CD4-positive, CD25-positive, alpha-beta regulatory T cell (primary cell): Measurements from ENCODE around the gene C2CD4C. TPM values are rescaled to one million over a fixed set of nuclear protein-coding genes. Genes with fewer than 3 reads are reported as not detected.

Experiments used
- ATAC-seq, 2 donors: fragments of 150-1000 bp; cut with Tn5 transposase; one replicate each; pipeline ENCODE4 v1.10.0; 2021; ENCODE audit warnings: low read depth in 2 of 2, moderate number of reproducible peaks in 2 of 2, moderate library complexity in 1 of 2
- DNase-seq, 3 donors: peaks; one replicate each; pipeline versions ENCODE4 v3.0.0 to v3.0.0-alpha.2; 2012 to 2022; ENCODE audit warnings: mixed read lengths in 1 of 3
- H3K27ac ChIP-seq: one replicate; pipeline ENCODE4 v1.7.0; 2013; ENCODE audit warnings: mild to moderate bottlenecking, low read length; ENCODE audit not compliant: insufficient read depth, poor library complexity, severe bottlenecking
- H3K27me3 ChIP-seq: one replicate; pipeline ENCODE4 v1.7.0; 2013; ENCODE audit warnings: low read length; ENCODE audit not compliant: control insufficient read depth, insufficient read depth
- H3K36me3 ChIP-seq: one replicate; pipeline ENCODE4 v1.7.0; 2013; ENCODE audit warnings: mild to moderate bottlenecking, low read length, moderate library complexity; ENCODE audit not compliant: control insufficient read depth, insufficient read depth
- H3K4me1 ChIP-seq: 2 replicates; pipeline ENCODE4 v1.7.0; 2013; ENCODE audit warnings: mild to moderate bottlenecking, low read length; ENCODE audit not compliant: insufficient read depth, control insufficient read depth, poor library complexity, severe bottlenecking
- H3K4me3 ChIP-seq: one replicate; pipeline ENCODE4 v1.7.0; 2013; ENCODE audit warnings: low read depth, mild to moderate bottlenecking, low read length, moderate library complexity
- H3K9me3 ChIP-seq, 2 experiments: 1 replicate in 1 of 2; 2 replicates in 1 of 2; pipeline ENCODE4 v1.7.0; 2013; ENCODE audit warnings: low read length in 2 of 2, mild to moderate bottlenecking in 1 of 2, moderate library complexity in 1 of 2; ENCODE audit not compliant: control insufficient read depth in 2 of 2
- H3K27ac Mint-ChIP-seq, 3 donors: one replicate each; pipeline ENCODE4 v1.8.0; 2020 to 2022; ENCODE audit warnings: mild to moderate bottlenecking in 3 of 3, mixed read lengths in 3 of 3, moderate library complexity in 2 of 3
- H3K27me3 Mint-ChIP-seq: one replicate; pipeline ENCODE4 v1.8.0; 2022; ENCODE audit warnings: mild to moderate bottlenecking, mixed read lengths
- H3K36me3 Mint-ChIP-seq: one replicate; pipeline ENCODE4 v1.8.0; 2020; ENCODE audit warnings: mixed read lengths
- H3K4me1 Mint-ChIP-seq, 4 donors: one replicate each; pipeline ENCODE4 v1.8.0; 2020 to 2022; ENCODE audit warnings: mixed read lengths in 4 of 4, mild to moderate bottlenecking in 1 of 4
- H3K4me3 Mint-ChIP-seq, 4 donors: one replicate each; pipeline ENCODE4 v1.8.0; 2020 to 2022; ENCODE audit warnings: mild to moderate bottlenecking in 4 of 4, mixed read lengths in 4 of 4, moderate library complexity in 3 of 4
- H3K9me3 Mint-ChIP-seq, 7 donors: one replicate each; pipeline ENCODE4 v1.8.0; 2020 to 2022; ENCODE audit warnings: mixed read lengths in 7 of 7, mild to moderate bottlenecking in 3 of 7, moderate library complexity in 2 of 7
- polyA plus RNA-seq, 4 donors: library from polyadenylated mRNA; unstranded; fragments of 300-500 nt; fragmentation: Illumina TruSeq; gene quantifications; one replicate each; pipeline ENCODE4 v1.2.3, GENCODE V29; 2021
- total RNA-seq: library from RNA; stranded (reverse); gene quantifications from one replicate; pipeline ENCODE4 v1.2.3, GENCODE V29; 2022

Gene C2CD4C
- total and polyA plus RNA-seq, 5 donors from 2014 or later, result not detected

DNA sequence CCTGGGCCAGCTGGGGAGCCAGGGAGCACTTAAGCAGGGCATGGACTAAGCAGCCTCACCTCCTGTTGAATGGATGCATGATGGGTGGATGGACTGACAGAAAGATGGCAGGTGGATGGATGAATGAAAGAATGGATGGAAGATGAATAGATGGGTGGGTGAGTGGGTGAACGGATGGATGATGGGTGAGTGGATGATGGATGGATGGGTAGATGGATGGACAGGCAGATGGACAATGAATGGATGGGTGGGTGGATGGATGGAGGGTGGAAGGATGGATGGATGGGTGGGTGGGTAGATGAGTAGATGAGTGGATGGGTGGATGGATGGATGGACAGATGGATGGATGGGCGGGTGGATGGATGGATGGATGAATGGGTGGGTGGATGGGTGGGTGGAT is 33.1 kb upstream of the C2CD4C start:
- H3K27me3 ChIP-seq, result no peaks in the 10 kb centered on the region
- H3K4me3 Mint-ChIP-seq, result no peak overlapping the region
- H3K9me3 ChIP-seq, result no peaks in the 10 kb centered on the region
- no peaks in the 10 kb centered on the region for H3K36me3 ChIP-seq
- DNase-seq (no peak), ATAC-seq (no peak)
- no peaks in the 10 kb centered on the region for H3K4me1 Mint-ChIP-seq
- H3K36me3 Mint-ChIP-seq, result no peaks in the 10 kb centered on the region
- H3K4me3 ChIP-seq, result no peak overlapping the region
- no peak overlapping the region for H3K27ac Mint-ChIP-seq
- H3K27ac ChIP-seq, result no peak overlapping the region
- H3K9me3 Mint-ChIP-seq, result peaks cover 0 to 4% (median 0%) of the 10 kb centered on the region in 7 donors
- peaks cover 4% of the 10 kb centered on the region for H3K27me3 Mint-ChIP-seq
- H3K4me1 ChIP-seq, result no peaks in the 10 kb centered on the region

- H3K27me3 Mint-ChIP-seq, result peaks cover 4% of the 10 kb centered on the region
- Histone ChIP-seq H3K4me3 (no peak overlapping the region), H3K36me3 (no peaks in the 10 kb centered on the region), H3K27ac (no peak overlapping the region), H3K27me3 (no peaks in the 10 kb centered on the region), H3K9me3 (no peaks in the 10 kb centered on the region), H3K4me1 (no peaks in the 10 kb centered on the region)
- no peak overlapping the region for H3K4me3 Mint-ChIP-seq
- H3K27ac Mint-ChIP-seq, result peak overlapping the region in 1 of 3 donors; percentile 45
- ATAC-seq (no peak), DNase-seq (no peak)
- no peaks in the 10 kb centered on the region for H3K4me1 Mint-ChIP-seq
- peaks cover 0 to 4% (median 0%) of the 10 kb centered on the region in 7 donors for H3K9me3 Mint-ChIP-seq
- no peaks in the 10 kb centered on the region for H3K36me3 Mint-ChIP-seq
These were observed 32.4 kb upstream of the C2CD4C start for GRCh38 chr19:441213-441836.

- H3K4me1 ChIP-seq, result no peaks in the 10 kb centered on the region
- no peak overlapping the region for H3K4me3 Mint-ChIP-seq
- H3K36me3 Mint-ChIP-seq, result no peaks in the 10 kb centered on the region
- H3K27ac Mint-ChIP-seq, result peak overlapping the region in 1 of 3 donors; percentile 48
- peaks cover 5% of the 10 kb centered on the region for H3K27me3 Mint-ChIP-seq
- peaks cover 0 to 4% (median 0%) of the 10 kb centered on the region in 7 donors for H3K9me3 Mint-ChIP-seq
- H3K9me3 ChIP-seq, result no peaks in the 10 kb centered on the region
- no peak overlapping the region for H3K27ac ChIP-seq
- DNase-seq (no peak), ATAC-seq (no peak)
- H3K36me3 ChIP-seq, result no peaks in the 10 kb centered on the region
- H3K4me3 ChIP-seq, result no peak overlapping the region
- H3K27me3 ChIP-seq, result no peaks in the 10 kb centered on the region
- H3K4me1 Mint-ChIP-seq, result no peaks in the 10 kb centered on the region
These were observed 31.7 kb upstream of the C2CD4C start for GRCh38 chr19:440391-441212.

GRCh38 chr19:439167-439900 is 30.4 kb upstream of the C2CD4C start:
- H3K4me3 Mint-ChIP-seq, result no peak overlapping the region
- ATAC-seq (no peak), DNase-seq (no peak)
- H3K4me3 ChIP-seq, result no peak overlapping the region
- H3K9me3 ChIP-seq, result no peaks in the 10 kb centered on the region
- H3K9me3 Mint-ChIP-seq, result peaks cover 0 to 4% (median 0%) of the 10 kb centered on the region in 7 donors
- H3K36me3 ChIP-seq, result no peaks in the 10 kb centered on the region
- H3K4me1 Mint-ChIP-seq, result no peaks in the 10 kb centered on the region
- H3K27ac Mint-ChIP-seq, result no peak overlapping the region
- no peaks in the 10 kb centered on the region for H3K4me1 ChIP-seq
- no peak overlapping the region for H3K27ac ChIP-seq
- no peaks in the 10 kb centered on the region for H3K27me3 ChIP-seq
- H3K27me3 Mint-ChIP-seq, result peaks cover 7% of the 10 kb centered on the region
- no peaks in the 10 kb centered on the region for H3K36me3 Mint-ChIP-seq

DNA sequence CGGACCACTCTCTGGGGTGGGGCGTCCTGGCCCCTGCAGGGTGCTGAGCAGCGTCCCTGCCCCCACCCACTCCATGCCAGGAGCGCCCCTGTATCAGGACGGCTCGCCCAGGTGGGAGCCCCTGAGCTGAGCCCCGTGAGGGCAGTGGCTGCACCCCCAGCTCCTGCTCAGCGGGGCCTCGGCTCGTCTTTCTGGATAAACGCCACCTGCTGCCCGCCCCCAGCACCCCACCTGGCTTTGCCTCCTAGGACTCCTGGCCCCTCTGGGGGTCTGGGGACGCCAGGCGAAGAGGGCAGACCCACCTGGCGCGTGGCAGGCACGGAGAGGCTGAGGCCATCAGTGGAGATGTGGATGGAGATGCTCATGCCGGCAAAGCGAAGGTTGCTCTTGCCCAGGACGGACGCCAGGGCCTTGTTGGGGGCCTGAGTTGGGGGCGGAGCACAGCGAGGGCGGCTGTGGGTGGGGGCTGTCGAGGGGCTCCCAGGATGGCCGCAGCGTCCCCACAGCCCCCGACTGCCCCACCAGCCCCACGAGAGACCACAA is 29.5 kb upstream of the C2CD4C start:
- H3K27me3 Mint-ChIP-seq, result peaks cover 7% of the 10 kb centered on the region
- no peak for ATAC-seq
- DNase-seq, result no peak
- Histone ChIP-seq H3K4me3 (no peak overlapping the region), H3K36me3 (no peaks in the 10 kb centered on the region), H3K27ac (no peak overlapping the region), H3K4me1 (no peaks in the 10 kb centered on the region), H3K27me3 (no peaks in the 10 kb centered on the region), H3K9me3 (no peaks in the 10 kb centered on the region)
- peaks cover 0 to 4% (median 0%) of the 10 kb centered on the region in 7 donors for H3K9me3 Mint-ChIP-seq
- no peaks in the 10 kb centered on the region for H3K36me3 Mint-ChIP-seq
- no peaks in the 10 kb centered on the region for H3K4me1 Mint-ChIP-seq
- no peak overlapping the region for H3K4me3 Mint-ChIP-seq
- no peak overlapping the region for H3K27ac Mint-ChIP-seq

GRCh38 chr19:437041-437440 is 28.1 kb upstream of the C2CD4C start:
- H3K27ac Mint-ChIP-seq, result no peak overlapping the region
- H3K9me3 ChIP-seq, result no peaks in the 10 kb centered on the region
- H3K9me3 Mint-ChIP-seq, result peaks cover 0 to 3% (median 0%) of the 10 kb centered on the region in 7 donors
- H3K27ac ChIP-seq, result no peak overlapping the region
- no peaks in the 10 kb centered on the region for H3K4me1 Mint-ChIP-seq
- peaks cover 7% of the 10 kb centered on the region for H3K27me3 Mint-ChIP-seq
- H3K36me3 ChIP-seq, result no peaks in the 10 kb centered on the region
- no peaks in the 10 kb centered on the region for H3K36me3 Mint-ChIP-seq
- H3K4me1 ChIP-seq, result no peaks in the 10 kb centered on the region
- DNase-seq (no peak), ATAC-seq (no peak)
- no peaks in the 10 kb centered on the region for H3K27me3 ChIP-seq
- H3K4me3 ChIP-seq, result no peak overlapping the region
- no peak overlapping the region for H3K4me3 Mint-ChIP-seq

GRCh38 chr19:436413-436950 is 27.5 kb upstream of the C2CD4C start:
- Histone ChIP-seq H3K27ac (no peak overlapping the region), H3K4me3 (no peak overlapping the region), H3K9me3 (no peaks in the 10 kb centered on the region), H3K4me1 (no peaks in the 10 kb centered on the region), H3K27me3 (no peaks in the 10 kb centered on the region), H3K36me3 (no peaks in the 10 kb centered on the region)
- no peaks in the 10 kb centered on the region for H3K4me1 Mint-ChIP-seq
- DNase-seq (no peak), ATAC-seq (no peak)
- no peak overlapping the region for H3K4me3 Mint-ChIP-seq
- no peaks in the 10 kb centered on the region for H3K9me3 Mint-ChIP-seq
- peaks cover 7% of the 10 kb centered on the region for H3K27me3 Mint-ChIP-seq
- H3K36me3 Mint-ChIP-seq, result no peaks in the 10 kb centered on the region
- no peak overlapping the region for H3K27ac Mint-ChIP-seq
